NCI-H748 treated with DMSO at 0.1 percent for 48 hours (cell line): ENCODE measurements around the gene ZCCHC4.

Source experiments
- DNase-seq: peaks from one replicate; lab custom pipeline; 2025; lab: John Stamatoyannopoulos, UW

ZCCHC4 gene

DNA sequence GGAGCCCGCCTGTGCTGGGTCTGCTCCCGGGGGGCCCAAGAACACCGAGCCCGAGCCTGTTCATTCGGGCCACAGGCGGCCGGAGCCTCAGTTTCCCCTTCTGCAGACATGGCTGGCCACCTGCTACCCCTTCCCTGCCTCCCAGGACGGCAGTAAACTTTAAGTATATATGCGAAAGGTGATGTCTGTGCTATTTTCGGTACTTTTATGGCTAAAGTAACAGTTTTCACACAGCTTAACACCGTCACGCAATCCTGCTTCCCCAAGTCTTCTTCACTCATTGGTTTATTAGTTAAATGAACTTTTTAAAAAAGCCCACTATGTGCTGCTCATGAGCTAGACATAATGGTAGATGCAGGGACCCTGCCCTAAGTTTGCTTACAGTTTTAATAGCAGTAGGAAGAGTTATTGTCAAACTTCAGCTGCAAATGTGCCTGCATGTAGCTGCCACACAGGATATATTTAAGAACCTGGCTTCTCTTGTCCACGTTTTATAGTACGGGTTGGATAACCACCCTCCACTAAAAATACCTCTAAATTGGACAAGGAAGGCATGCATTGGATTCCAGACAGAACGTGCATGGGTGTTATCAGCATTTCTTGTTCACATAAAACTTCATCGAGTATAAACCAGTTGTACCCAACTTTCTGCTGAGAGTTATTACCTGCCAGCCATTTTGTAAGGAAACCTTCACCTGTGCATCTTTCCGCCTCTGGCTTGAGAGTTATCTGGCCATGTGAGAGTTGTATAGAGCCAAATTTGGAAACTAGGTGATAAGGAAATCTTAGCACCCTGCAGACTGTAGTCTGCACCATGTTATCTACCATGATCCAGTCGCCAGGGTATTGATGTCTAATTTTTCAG, 65.2 kb downstream of the ZCCHC4 start:
- no peak for DNase-seq

DNA sequence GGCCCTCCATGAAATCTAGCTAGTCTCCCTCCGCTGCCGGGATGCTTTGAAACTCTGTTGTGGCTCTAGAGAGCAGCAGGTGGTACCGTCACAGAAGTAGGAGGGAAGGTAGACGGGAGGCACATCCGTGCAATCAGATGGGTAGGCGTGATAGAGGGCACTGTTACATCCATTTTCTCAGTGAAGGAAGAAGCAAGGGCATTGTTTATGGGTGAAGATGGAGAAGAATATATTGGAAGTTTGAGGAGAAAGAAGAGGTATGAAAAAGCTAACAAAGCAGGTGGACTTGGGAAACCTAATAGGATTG, 65.8 kb downstream of the ZCCHC4 start:
- no peak for DNase-seq

DNA sequence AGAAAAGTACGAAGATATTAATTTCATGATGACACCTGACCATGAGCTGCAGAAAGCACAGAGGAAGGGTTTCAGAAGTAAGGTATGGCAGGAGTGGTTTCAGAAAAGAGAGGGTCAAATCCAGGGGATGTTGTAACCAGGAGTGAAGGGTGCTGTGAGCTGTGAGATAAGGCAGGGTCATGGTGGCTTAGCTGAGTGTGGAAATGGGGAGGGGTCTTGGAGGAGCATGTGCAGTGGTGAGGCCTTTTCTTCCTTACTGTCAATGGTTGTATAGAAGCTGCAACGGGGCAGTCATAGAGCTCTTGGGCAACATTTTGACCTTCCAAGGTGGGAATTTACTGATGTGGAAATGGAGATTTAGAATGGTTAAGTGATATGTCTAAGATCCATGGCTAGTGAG, 67.0 kb downstream of the ZCCHC4 start:
- DNase-seq: no peak

DNA sequence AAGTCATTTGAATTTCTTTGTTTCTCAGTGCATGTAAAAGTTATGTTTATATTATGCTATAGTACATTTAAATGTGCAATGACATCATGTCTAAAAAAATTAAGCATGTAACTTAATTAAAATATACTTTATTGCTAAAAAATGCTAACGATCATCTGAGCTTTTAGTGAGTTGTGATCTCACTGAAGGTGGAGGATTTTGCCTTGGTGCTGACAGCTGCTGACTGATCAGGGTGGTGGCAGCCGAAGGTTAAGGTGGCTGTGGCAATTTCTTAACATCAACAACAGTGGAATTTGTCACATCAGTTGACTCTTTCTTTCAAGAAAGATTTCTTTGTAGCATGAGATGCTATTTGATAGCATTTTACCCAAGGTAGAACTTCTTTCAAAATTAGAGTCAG, 71.1 kb downstream of the ZCCHC4 start:
- no peak for DNase-seq

DNA sequence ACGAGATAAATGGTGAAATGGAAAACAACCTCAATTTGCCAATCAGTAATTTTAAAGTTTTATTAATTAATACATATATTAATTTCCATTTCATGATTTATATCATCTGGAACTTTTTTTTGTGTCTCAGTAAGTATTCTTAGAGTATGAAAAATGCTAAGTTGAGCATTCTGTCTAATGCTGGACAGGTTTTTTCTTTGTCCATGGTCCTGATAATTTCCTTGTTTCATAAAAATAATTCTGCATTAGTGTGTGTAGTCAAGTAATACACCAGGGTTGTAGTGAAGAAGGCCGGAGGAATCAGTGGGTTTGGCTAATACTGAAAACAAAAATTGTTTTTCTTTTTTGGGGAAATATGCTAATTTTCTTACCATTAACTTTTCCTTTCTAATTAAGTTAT, 74.4 kb downstream of the ZCCHC4 start:
- no peak for DNase-seq

DNA sequence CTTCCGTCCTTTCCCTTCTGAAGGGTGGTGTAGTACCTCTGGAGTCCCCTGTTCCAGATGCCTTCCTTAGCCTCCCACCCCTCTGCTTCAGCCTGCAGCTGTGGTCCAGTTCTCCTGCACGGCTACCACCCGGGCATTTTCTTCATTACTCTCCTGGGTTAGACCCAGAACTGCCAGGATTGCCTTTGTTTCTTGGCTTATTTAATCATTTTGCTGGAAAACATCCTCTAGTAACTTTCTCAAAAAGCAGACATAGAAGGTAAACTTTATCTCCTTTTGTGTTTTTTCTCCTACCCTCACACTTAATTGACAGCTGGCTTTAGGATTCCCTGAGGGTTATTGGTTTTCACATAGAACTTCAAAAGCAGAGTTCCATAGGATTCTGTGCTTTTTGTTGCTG, 84.7 kb downstream of the ZCCHC4 start:
- DNase-seq: no peak

DNA sequence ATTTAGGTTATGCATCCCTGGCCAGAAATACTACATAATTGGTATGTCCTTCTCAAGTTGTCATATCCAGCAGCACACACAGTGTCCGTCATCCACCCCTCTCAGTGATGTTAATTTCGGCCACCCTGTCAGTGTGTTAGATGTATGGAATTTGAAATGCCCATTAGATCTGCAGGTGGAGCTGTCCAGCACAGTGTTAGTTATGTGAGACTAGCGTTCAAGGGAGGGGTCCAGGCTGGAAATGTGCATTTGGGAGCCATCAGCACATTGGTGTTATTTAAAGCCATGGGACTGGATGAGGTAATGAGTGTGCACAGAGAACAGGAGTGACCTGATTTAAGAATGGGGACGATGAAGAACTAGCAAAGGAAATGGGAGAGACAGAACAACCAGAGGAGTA, 86.9 kb downstream of the ZCCHC4 start:
- no peak for DNase-seq

DNA sequence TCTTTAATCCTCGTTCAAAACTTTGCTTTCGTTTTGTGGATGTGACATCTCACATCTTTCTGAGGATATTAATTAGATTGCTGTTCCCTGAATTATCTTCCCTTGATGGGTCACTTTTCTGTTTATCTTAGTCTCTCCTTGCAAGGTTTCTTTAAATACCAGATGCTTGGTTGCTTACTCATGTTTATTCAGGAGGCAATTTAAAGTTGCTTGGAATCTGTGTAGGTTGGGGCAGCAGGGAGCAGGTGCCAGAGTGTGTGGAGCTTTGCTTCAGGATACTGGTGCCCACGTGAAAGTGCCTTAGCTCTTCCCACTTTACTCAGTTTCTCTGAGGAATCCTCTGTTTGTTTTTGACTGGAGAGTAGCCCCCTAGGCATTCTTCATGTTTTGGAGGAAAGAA, 88.5 kb downstream of the ZCCHC4 start:
- no peak for DNase-seq

DNA sequence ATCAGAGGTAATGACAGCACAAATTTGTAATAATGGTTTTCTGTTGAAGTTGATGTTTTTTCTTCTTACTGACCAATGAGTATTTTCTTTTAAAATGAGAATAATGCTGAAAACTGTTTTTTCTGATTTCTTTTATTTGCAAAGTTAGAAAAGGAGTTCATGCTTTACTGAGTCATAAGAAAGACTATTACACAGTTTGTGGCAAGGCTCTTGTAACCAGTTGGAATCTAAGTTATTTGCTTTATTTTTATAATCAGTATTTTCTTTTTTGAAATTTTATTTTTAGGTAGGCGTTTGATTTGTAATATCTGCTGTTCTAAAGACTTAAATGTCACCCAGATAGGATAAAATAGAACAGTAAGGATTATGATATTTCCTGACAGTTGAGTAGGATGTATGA, 89.9 kb downstream of the ZCCHC4 start:
- DNase-seq: no peak

DNA sequence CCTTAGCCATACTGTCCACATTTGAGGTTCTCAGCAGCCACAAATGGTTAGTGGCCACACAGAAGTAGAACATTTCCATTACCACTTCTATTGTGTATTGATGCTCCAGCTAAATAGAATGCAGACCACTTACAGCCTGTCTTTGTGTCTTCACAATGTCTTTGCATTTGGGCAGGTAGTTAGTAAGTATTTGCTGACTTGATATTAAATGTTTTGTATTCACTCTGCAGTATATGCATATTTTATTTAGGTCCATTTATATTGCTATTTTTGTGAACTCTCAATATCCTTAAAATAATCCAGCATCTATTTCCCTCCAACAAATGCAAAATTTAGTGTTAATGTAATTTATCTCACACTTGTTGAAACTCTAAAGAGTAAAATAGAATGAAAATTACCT, 91.1 kb downstream of the ZCCHC4 start:
- no peak for DNase-seq

DNA sequence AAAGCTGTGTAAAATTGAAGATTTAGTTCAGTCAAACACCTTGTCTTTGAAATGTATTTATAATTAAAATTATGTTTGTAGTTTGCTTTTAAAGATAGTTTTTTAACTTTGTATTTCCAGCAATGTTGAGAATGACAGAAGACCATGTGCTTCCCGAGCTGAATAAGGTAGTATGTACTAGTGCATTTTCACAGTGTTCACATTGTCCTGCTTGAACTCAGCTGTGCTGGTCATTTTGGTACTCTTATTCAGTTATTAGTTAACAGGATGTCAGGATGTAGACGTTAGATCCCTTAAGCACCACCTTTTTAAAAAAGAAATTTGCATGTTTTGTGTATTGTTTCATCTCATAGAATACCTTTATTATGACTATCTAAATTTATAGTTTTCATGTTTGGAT, 92.9 kb downstream of the ZCCHC4 start:
- no peak for DNase-seq

DNA sequence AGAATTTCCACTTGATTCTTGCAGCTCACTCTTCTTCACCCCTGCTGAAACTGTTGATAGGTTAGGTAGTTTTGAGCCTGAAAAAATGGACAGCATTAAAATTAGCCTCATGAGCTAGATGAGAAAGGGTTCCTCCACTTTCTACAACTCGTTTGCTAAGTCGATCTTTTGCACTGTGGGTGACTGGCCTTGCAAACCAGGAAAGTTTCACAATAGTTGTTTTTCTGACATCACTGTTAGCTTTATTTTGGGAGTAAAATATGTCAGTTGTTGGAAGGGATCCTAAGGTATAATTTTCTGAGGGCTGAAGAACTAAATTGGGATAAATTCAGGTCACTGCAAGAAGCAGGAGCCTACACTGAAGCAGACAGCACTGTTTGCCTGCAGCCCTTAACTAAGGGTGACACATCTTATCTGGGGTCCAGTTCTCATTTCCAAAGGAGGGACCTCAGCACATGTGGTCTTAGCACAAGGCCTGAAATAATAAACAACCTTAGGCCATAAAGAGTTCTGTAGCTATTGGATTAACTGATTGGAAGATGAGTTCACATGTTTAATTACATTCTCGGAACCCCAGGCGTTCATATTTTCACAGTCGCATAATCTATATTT, 93.6 kb downstream of the ZCCHC4 start:
- DNase-seq: no peak

DNA sequence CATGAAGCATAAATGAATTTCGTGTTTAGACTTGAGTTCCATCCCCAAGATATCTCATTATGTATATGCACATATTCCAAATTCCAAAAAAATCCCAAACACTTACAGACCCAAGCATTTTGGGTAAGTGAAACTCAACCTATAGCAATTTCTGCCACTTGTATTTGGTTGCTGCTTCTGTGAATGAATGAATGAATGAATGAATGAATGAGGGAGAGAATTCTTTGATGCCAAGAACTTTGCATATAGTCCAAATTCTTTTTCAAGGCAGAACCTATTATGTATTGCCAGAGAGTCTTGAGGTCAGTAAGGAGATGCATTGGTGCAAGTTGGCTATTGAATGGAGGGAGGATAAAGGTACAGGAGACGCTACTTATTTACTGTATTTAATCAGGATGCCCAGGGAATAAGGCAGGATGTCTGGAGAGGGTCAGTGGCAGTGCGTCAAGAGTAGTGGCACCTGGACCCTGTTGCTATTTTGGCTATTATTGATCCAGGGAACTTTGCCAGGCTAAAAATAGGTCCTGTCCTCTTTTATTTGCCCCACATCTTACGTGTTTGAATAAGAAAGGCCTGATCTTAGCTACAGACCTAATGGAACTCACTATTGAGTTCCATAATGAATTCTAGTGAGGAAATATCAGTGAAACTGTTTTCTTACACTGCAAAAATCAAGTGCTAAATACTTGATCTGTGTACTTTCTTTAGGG, 98.4 kb downstream of the ZCCHC4 start:
- no peak for DNase-seq

DNA sequence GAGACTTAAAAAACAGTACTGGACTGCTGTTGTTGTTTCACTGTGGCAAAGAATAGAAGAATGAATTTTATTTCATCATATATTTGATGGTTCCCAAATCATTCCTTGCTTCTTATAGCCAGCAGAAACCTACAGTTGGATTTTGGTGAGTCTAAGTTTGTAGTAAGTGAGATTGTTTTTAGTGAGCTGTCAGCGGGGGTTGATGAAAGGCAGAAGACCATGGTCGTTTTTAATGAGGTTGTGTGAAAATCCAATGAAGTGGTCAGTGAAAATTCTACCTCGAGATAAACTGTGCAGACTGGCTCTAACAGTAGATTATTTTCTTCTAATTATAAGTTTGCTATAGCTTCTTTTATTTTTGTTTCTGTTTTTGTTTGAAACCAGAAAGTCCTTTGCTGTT, 100.7 kb downstream of the ZCCHC4 start:
- DNase-seq: no peak

DNA sequence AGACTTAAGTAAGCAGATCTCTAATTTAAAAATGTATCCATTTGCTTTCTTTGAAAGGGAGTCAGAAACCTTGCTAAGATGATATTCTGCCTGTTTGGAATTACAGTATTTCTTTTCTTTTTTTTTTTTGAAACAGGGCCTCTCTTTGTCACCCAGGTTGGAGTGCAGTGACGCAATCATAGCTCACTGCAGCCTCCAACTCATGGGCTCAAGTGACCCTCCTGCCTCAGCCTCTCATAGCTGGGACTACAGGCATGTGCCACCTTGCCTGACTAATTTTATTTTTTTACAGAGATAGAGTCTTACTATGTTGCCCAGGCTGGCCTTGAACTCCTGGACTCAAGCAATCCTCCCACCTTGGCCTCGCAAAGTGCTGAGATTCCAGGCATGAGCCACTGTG, 104.4 kb downstream of the ZCCHC4 start:
- DNase-seq: no peak
